Adipocyte (in vitro differentiated cells): ENCODE data around the gene SUPT4H1.

Experiments
- DNase-seq: peaks from one replicate; pipeline ENCODE4 v3.0.0-alpha.2; 2015; ENCODE audit warnings: low read depth
- H3K27me3 ChIP-seq: replicated peaks from 2 replicates; pipeline ENCODE4 v1.7.0; 2013; ENCODE audit warnings: mild to moderate bottlenecking, low read length, moderate library complexity; ENCODE audit not compliant: control insufficient read depth, insufficient read depth
- H3K36me3 ChIP-seq: 2 replicates; pipeline ENCODE4 v1.7.0; 2013; ENCODE audit warnings: low read length, mild to moderate bottlenecking, moderate library complexity; ENCODE audit not compliant: control insufficient read depth, insufficient read depth, severe bottlenecking
- H3K4me1 ChIP-seq: 2 replicates; pipeline ENCODE4 v1.7.0; 2013; ENCODE audit warnings: mild to moderate bottlenecking, low read length, moderate library complexity; ENCODE audit not compliant: control insufficient read depth, insufficient read depth
- H3K4me3 ChIP-seq: 2 replicates; pipeline ENCODE4 v1.7.0; 2013; ENCODE audit warnings: mild to moderate bottlenecking, low read length, moderate library complexity
- H3K9ac ChIP-seq: 2 replicates; pipeline ENCODE4 v1.7.0; 2013; ENCODE audit warnings: mild to moderate bottlenecking, low read length, moderate library complexity
- H3K9me3 ChIP-seq: 2 replicates; pipeline ENCODE4 v1.7.0; 2013; ENCODE audit warnings: mild to moderate bottlenecking, low read length, moderate library complexity; ENCODE audit not compliant: control insufficient read depth

SUPT4H1 gene

DNA sequence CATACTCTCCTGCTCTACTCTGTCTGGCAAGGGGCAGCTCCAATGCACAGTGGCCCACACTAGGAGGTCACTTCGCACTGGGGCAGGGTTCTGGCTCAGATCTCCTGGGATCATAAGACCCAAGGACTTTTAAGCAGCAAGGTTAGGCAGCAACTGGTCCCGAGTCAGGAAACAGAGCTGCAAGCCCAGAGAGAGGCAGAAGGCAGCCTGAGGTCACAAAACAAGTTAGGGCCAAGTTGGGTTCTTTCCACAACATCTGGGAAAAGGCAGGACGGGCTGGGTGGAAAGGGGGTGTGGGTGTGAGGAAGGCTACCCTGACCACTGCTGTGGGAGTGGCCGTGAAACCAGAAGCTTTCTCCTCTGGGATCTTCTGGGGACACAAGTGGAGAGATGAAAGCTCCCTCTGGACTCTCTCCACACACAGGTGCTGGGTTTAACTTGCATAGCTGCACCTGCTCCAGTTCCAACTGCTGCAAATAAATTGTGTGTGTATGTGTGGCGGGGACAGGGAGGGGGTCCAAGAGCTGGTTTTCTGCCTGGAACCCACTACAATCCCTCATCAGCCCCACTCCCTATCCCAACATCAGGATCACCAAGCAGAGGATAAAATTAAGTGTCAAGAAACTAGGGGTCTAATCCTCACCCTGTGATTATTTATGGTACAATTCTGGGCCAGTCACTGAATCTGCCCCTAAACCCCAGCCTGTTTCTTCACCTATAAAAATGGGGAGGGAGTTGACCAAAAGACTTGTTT, 15.4 kb downstream of the SUPT4H1 start:
- Histone ChIP-seq H3K9ac (no peak overlapping the region), H3K4me1 (peaks cover 4% of the 10 kb centered on the region), H3K36me3 (no peaks in the 10 kb centered on the region), H3K27me3 (no peaks in the 10 kb centered on the region), H3K9me3 (no peaks in the 10 kb centered on the region), H3K4me3 (no peak overlapping the region)
- DNase-seq, result no peak

DNA sequence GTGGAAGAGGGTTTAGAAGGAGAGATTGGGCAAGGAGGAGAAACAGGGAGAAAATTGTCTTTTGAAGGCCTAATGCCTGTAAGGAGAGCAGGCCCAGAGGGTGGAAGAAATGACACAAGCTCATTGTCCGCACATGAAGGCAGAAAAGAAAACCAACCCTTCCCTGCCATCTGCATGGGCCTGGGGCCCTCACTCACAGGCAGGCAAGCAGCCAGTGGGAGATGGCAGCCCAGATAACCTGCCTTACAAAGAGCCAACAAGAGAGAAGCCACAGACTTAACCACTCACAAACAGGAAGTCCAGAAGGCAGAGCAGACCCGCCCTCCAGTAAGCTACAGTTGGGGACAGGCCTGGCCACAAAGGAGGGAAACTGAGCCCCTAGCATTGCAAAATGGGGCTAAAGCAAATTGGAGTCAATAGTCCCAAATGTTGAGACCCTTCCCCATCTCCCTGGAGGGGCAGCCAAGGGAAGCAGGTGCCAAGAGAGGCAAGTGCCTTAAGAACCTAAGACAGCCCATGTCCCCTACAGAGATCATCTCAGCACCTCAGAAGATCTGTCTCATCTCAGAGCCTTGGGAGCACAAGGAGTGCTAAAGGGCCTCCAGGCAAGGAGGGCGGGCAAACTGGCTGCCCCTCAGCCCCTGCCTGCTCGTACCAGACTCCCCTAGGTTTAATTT, 16.1 kb downstream of the SUPT4H1 start:
- H3K4me3 ChIP-seq, result no peak overlapping the region
- H3K9ac ChIP-seq, result no peak overlapping the region
- H3K36me3 ChIP-seq, result no peaks in the 10 kb centered on the region
- no peaks in the 10 kb centered on the region for H3K27me3 ChIP-seq
- no peaks in the 10 kb centered on the region for H3K9me3 ChIP-seq
- H3K4me1 ChIP-seq, result peaks cover 4% of the 10 kb centered on the region
- DNase-seq, result no peak

DNA sequence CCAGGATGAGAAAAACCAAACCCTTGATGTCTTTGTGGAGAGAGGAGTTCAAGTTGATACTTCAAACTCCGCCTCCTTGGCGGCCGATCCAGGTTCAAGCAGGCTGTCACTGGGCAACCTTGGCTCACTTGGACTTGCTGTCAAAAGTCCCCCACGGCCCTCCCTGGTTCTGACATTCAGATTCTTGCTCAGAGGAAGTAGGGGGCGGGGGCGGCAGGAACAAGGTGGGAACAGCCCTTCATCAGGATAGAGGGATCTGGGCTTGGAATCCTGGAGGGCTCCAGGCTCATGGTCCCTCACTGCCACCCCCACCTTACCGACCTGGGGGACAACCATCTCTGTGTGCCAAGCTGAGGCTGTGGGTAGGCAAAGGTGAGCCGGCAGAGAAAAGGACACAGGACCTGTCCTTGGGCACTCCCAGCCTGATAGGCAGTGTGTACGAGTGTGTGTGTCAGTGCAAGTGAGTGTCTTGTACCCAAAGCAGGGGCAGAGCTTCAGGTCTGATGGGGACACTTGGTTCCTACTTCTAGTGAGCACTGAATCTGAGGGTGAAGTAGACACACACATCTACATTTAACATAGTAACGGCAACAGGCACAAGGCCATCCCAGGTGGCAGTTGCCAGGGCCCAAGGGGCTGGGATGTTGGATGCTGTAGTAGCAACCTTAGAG, 16.8 kb downstream of the SUPT4H1 start:
- peaks cover 4% of the 10 kb centered on the region for H3K4me1 ChIP-seq
- no peaks in the 10 kb centered on the region for H3K27me3 ChIP-seq
- no peak overlapping the region for H3K9ac ChIP-seq
- no peaks in the 10 kb centered on the region for H3K9me3 ChIP-seq
- H3K36me3 ChIP-seq, result no peaks in the 10 kb centered on the region
- H3K4me3 ChIP-seq, result no peak overlapping the region
- no peak for DNase-seq

DNA sequence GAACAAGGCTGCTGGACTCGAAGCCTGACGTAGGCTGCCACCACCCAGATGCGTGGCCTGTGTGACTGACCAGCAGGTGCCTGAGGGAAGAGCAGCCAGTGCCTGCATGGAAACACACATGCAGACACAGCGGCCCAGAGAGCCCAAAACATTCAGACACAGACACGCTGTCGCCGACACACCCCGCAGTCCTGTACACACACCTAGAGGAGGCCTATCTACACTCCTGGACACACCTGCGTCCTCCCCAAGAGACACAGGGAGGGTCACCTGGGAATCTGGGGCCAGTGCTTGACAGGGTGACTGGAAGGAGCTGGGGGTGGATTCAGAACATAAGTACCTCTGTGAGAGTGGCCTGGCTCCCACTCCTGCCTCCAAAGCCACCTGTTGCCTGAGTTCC, 17.3 kb downstream of the SUPT4H1 start:
- H3K4me3 ChIP-seq, result no peak overlapping the region
- H3K36me3 ChIP-seq, result no peaks in the 10 kb centered on the region
- no peaks in the 10 kb centered on the region for H3K27me3 ChIP-seq
- no peak overlapping the region for H3K9ac ChIP-seq
- no peaks in the 10 kb centered on the region for H3K9me3 ChIP-seq
- no peak for DNase-seq
- H3K4me1 ChIP-seq, result peaks cover 4% of the 10 kb centered on the region

DNA sequence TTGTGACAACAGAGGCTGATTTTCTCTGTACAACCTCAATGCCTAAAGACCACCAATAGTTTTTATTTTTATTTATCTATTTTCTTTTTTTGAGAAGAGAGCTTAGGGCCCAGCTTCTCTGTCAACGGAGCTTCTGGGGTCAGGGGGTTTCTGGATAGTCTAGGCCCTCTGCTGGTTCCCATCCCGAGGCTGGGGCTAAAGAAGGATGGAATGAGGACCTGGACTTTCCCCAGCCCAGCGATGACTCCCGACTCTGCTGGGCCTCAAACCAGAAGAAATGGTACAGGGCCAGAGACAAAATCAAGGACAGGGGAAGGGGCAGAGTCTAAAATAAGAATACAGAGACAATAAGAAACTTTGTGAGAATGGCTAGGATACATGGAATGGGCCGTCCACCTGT, 17.7 kb downstream of the SUPT4H1 start:
- Histone ChIP-seq H3K9ac (no peak overlapping the region), H3K9me3 (no peaks in the 10 kb centered on the region), H3K4me1 (peaks cover 4% of the 10 kb centered on the region), H3K4me3 (no peak overlapping the region), H3K27me3 (peaks cover 2% of the 10 kb centered on the region), H3K36me3 (no peaks in the 10 kb centered on the region)
- no peak for DNase-seq

DNA sequence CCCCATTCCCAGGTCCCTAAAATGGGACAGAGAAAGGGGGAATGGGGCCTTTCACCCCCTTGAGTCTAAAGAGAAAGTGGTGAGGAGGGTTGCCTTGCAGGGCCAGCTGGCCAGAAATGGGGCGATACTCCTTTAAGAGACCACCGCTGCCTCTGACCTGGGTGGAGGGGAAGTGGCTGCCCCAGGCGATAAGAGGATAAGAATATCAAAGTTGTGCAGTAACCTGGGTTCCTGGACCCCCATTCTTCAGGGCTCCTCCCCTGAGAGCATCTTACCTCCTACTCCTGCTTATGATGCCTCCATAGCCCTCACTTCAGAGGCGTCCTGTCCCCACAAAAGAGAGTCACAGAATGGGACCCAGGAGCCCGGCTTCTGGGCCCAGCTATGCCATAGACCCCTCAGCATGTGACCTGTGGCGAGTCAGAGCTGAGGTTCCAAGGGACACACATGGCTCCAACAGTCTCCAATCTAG, 18.2 kb downstream of the SUPT4H1 start:
- peaks cover 6% of the 10 kb centered on the region for H3K27me3 ChIP-seq
- no peaks in the 10 kb centered on the region for H3K9me3 ChIP-seq
- no peaks in the 10 kb centered on the region for H3K36me3 ChIP-seq
- H3K4me1 ChIP-seq, result peaks cover 4% of the 10 kb centered on the region
- no peak overlapping the region for H3K9ac ChIP-seq
- H3K4me3 ChIP-seq, result no peak overlapping the region
- DNase-seq, result no peak

DNA sequence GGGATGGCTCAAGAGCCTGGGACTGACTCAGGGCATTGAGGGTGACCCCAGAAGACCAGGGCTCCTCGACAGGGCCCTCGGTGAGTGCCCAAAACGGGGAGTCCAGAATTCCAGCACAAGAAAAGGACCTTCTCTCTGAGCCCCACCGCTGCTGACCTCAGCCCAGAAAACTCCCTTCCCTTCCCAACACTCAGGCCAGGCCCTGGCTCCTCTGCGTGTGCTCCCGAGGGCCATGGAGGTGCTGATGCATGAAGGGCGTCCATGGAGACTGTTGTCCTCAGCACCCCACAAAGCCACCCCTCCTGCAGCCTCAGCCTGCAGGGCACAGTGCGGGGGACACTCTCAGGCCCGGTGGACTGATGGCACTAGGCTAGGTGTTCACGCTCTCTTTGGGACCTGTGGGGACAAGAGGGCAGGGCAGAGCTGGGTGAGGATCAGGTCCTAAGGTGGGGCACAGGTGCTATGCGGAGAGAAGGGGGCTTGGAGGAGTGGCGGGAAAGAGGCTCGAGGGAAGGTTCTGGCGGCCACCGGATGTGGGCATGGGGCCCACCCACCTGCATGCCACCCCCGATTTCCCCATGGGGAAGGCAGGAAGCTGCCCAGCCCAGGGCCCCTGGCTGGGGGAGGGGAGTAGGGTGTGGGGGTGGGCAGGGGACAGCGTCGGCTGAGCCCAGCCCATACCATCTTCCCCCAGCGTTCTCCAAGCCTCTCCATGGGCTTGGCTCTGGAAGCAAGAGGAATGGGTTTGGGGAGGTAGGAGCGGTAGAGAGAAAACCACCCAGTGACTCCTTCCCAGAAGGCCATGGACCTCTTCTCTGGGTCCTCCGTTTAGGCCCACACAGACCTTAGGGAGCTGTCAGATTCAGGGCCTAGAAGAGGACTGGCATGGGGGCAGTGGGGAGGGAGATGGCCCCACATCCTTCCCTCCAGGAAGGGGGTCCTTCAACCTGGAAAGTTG, 18.9 kb downstream of the SUPT4H1 start:
- no peaks in the 10 kb centered on the region for H3K9me3 ChIP-seq
- peaks cover 4% of the 10 kb centered on the region for H3K4me1 ChIP-seq
- H3K36me3 ChIP-seq, result no peaks in the 10 kb centered on the region
- no peak for DNase-seq
- no peak overlapping the region for H3K4me3 ChIP-seq
- H3K9ac ChIP-seq, result no peak overlapping the region
- peaks cover 13% of the 10 kb centered on the region for H3K27me3 ChIP-seq

DNA sequence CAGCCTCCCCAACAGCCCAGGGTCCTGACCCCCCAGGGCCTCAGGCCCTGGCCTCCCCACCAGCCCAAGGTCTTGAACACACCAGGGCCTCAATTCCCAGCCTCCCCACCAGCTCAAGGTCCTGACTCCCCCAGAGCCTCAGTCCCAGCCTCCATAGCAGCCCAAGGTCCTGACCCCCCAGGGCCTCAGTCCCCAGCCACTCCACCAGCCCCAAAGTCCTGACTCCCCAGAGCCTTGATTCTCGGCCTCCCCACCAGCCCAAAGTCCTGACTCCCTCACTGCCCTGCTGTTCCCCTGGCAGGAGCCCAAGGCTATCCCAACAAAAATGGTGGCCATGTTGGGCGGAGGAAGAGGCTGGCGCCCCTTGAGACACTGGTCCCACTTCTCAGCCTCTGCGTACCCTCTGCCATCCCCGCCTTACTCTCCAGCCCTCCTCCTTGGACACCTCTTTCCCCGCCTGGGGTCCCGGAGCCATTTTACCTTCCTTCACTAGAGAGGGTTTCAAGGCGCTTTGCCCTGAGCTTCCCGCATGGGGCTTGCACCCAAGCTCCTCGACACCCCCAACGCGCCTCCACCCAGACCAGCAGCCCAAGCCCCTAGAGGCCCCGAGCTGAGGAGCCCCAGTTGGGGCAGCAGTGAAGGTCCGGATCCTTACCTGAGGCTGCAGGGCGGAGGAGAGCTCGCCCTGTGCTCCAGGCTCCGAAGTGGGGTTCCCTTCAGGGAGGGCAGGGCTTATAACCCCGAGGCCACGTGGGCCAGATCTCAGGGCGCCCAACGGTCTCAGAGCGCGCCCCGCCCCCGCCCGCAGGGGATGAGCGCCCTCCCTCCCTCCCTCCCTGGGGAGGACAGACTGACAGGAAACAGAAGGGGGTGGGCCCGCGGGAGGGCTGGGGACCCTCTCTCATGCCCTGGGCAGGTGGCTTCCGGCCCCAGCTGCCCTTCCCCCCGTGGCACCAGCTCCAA, 19.9 kb downstream of the SUPT4H1 start:
- Histone ChIP-seq H3K36me3 (no peaks in the 10 kb centered on the region), H3K4me3 (no peak overlapping the region), H3K27me3 (peaks cover 23% of the 10 kb centered on the region), H3K9ac (no peak overlapping the region), H3K9me3 (no peaks in the 10 kb centered on the region), H3K4me1 (no peaks in the 10 kb centered on the region)
- DNase-seq, result no peak

DNA sequence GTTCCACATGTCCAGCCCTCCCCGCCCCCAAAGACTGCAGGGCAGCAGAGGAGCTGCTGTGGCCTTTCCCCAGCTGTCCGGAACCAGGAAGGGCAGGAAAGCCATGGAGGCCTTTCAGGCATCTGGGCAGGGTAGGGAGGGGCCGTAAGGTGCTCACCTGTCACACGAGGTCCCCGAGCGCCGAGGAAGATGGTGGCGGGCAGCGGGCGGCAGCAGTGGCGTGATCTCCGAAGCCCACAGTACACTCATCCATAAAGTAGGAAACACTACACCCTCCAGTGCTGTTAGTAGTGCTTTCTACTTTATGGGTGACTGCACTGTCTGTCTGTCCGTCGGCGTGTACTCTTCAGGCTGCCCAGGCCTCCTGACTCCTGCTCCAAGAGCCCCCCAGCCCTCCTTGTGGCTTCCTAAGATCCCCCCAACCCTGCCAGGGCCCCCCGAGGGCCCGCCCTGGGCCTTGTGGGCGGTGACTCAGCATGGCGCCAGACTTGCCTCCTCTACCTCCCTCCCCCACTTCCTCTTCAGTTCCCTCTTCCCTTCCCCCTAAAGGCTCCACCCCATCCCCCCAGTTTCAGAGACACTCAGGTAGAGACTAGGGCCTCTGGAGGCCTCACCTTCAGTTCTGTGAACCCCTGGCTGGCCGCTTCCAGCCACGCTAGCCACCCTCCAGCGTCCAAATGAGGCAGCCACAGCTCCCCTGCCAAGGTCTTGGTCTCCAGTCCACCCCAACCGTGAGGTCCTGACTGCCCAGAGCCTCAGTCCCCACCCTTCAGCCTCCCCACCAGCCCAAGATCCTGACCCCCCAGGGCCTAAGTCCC, 20.8 kb downstream of the SUPT4H1 start:
- Histone ChIP-seq H3K4me1 (no peaks in the 10 kb centered on the region), H3K4me3 (no peak overlapping the region), H3K36me3 (no peaks in the 10 kb centered on the region), H3K9me3 (no peaks in the 10 kb centered on the region), H3K27me3 (peaks cover 27% of the 10 kb centered on the region), H3K9ac (no peak overlapping the region)
- DNase-seq, result no peak
